Endothelial cell of umbilical vein (primary cell): ENCODE measurements around the gene MEN1. TPM values are rescaled to one million over a fixed set of nuclear protein-coding genes. Genes with fewer than 3 reads are reported as not detected.

ENCODE experiments used
- BruUV-seq: library from RNA; stranded (reverse); fragments of 400-500 nt; replicated peaks from 2 replicates; lab custom pipeline; 2021; lab: Mats Ljungman, UMichigan
- CTCF ChIA-PET: fragments of 300-600, 350-600 bp; sonication (Branson Sonifier 250); formaldehyde crosslinking; loops from one replicate; lab custom pipeline; 2021; ENCODE audit warnings: antibody characterized with exemption, inconsistent platforms; lab: Charles Lee
- POLR2A ChIA-PET: fragments of 300-600, 350-600 bp; sonication (Branson Sonifier 250); formaldehyde crosslinking; loops from one replicate; lab custom pipeline; 2021; ENCODE audit warnings: antibody characterized with exemption, inconsistent platforms; lab: Charles Lee
- DNase-seq: peaks from one replicate; pipeline ENCODE4 v3.0.0-alpha.2; 2011; ENCODE audit warnings: low read depth, low spot score
- FAIRE-seq: peaks from 2 replicates; lab custom pipeline; 2011; peaks lifted over from hg19 to GRCh38; lab: Jason Lieb, UNC
- H2AFZ ChIP-seq: 2 replicates; pipeline ENCODE4 v1.6.0; 2012; ENCODE audit warnings: low read depth, low read length, control low read depth, inconsistent platforms
- H3K27ac ChIP-seq: 2 replicates; pipeline ENCODE4 v1.5.1; 2011; ENCODE audit warnings: low read depth, mild to moderate bottlenecking, control low read depth, low read length, moderate library complexity; ENCODE audit not compliant: insufficient read depth
- H3K27me3 ChIP-seq, 2 experiments: 2 replicates each; pipeline versions ENCODE4 v1.6.0 to v1.6.1; 2011; ENCODE audit warnings: low read length in 2 of 2, mixed read lengths in 1 of 2; ENCODE audit not compliant: control insufficient read depth in 2 of 2, insufficient read depth in 2 of 2
- H3K36me3 ChIP-seq, 2 experiments: 2 replicates in 1 of 2; 3 replicates in 1 of 2; pipeline ENCODE4 v1.5.1; 2011; ENCODE audit warnings: low read length in 2 of 2, mild to moderate bottlenecking in 1 of 2, moderate library complexity in 1 of 2; ENCODE audit not compliant: control insufficient read depth in 2 of 2, insufficient read depth in 2 of 2; ENCODE audit errors: extremely low read depth in 1 of 2
- H3K4me1 ChIP-seq: 3 replicates; pipeline ENCODE4 v1.5.1; 2011; ENCODE audit warnings: mild to moderate bottlenecking, low read length; ENCODE audit not compliant: control insufficient read depth, insufficient read depth; ENCODE audit errors: extremely low read depth
- H3K4me2 ChIP-seq: 2 replicates; pipeline ENCODE4 v1.6.1; 2011; ENCODE audit warnings: low read length, control low read depth, mixed read lengths; ENCODE audit not compliant: insufficient read depth
- H3K4me3 ChIP-seq, 3 experiments: fragments of 200-600 bp in 1 of 3; sonication (generic), shearing (Covaris generic) in 1 of 3; replicated peaks in 1 of 3; 2 replicates each; pipeline ENCODE4 v1.5.1; 2011 to 2016; ENCODE audit warnings: control low read depth in 3 of 3, low read length in 3 of 3, mild to moderate bottlenecking in 2 of 3, inconsistent platforms in 1 of 3, low read depth in 1 of 3, moderate library complexity in 1 of 3; ENCODE audit not compliant: insufficient read depth in 1 of 3
- H3K79me2 ChIP-seq: 2 replicates; pipeline ENCODE4 v1.6.0; 2012; ENCODE audit warnings: low read length, inconsistent platforms; ENCODE audit not compliant: control insufficient read depth, insufficient read depth
- H3K9ac ChIP-seq: replicated peaks from 2 replicates; pipeline ENCODE3; 2011; ENCODE audit warnings: low read length, control low read depth; ENCODE audit not compliant: insufficient read depth; ENCODE audit errors: extremely low read depth
- H3K9me1 ChIP-seq: replicated peaks from 3 replicates; pipeline ENCODE4 v1.6.0; 2011; ENCODE audit warnings: mild to moderate bottlenecking, low read length; ENCODE audit not compliant: control insufficient read depth, insufficient read depth; ENCODE audit errors: extremely low read depth
- H3K9me3 ChIP-seq: replicated peaks from 2 replicates; pipeline ENCODE4 v1.5.1; 2012; ENCODE audit warnings: low read length, inconsistent platforms; ENCODE audit not compliant: control insufficient read depth, insufficient read depth
- H4K20me1 ChIP-seq: replicated peaks from 2 replicates; pipeline ENCODE3; 2011; ENCODE audit warnings: mild to moderate bottlenecking, low read length; ENCODE audit not compliant: control insufficient read depth, insufficient read depth; ENCODE audit errors: extremely low read depth
- EZH2 ChIP-seq: IDR thresholded peaks from 2 replicates; pipeline ENCODE4 v1.6.1; 2012; ENCODE audit warnings: borderline replicate concordance, low read depth, mild to moderate bottlenecking, moderate library complexity, low read length, inconsistent platforms; ENCODE audit not compliant: severe bottlenecking
- FOS ChIP-seq: IDR thresholded peaks from 2 replicates; pipeline ENCODE4 v1.6.1; 2011; ENCODE audit warnings: mild to moderate bottlenecking, low read length, moderate library complexity, borderline replicate concordance; ENCODE audit not compliant: insufficient read depth
- GATA2 ChIP-seq: IDR thresholded peaks from 2 replicates; pipeline ENCODE4 v1.7.0; 2011; ENCODE audit warnings: low read depth, mild to moderate bottlenecking, moderate library complexity, mixed read lengths, low read length; ENCODE audit not compliant: insufficient read length, insufficient read depth
- JUN ChIP-seq: IDR thresholded peaks from 2 replicates; pipeline ENCODE4 v1.6.1; 2011; ENCODE audit warnings: borderline replicate concordance, low read depth; ENCODE audit not compliant: insufficient read length, insufficient read depth
- MYC ChIP-seq: IDR thresholded peaks from one replicate; pipeline ENCODE4 v1.6.1; 2011; ENCODE audit warnings: mild to moderate bottlenecking, low read depth, low read length
- POLR2A ChIP-seq: IDR thresholded peaks from 2 replicates; pipeline ENCODE4 v1.6.1; 2012; ENCODE audit warnings: low read depth, mild to moderate bottlenecking, control low read depth, low read length
- POLR2AphosphoS5 ChIP-seq: IDR thresholded peaks from 2 replicates; pipeline ENCODE4 v1.6.1; 2012; ENCODE audit warnings: low read depth, mild to moderate bottlenecking, control low read depth, low read length, moderate library complexity; ENCODE audit not compliant: insufficient read depth
- dilution Hi-C: fragments of 300-500 bp; cut with MboI; formaldehyde crosslinking; loops from one replicate; pipeline ENCODE4 v1.15.0; 2019; ENCODE audit warnings: low sequenced_read_pairs; ENCODE audit not compliant: extremely low pct_ligation_motif_present
- intact Hi-C: fragments of 100-400 bp; cut with micrococcal nuclease; formaldehyde crosslinking; loops from one replicate; pipeline ENCODE4 v1.10.0; 2022
- polyA plus RNA-seq, 4 experiments: library from polyadenylated mRNA; depleted of rRNA in 3 of 4; stranded (reverse) in 3 of 4; unstranded in 1 of 4; fragments of >200 nt; gene quantifications; 2 replicates each; pipeline versions ENCODE4 v1.2.1 to v1.2.3, GENCODE V29; 2011 to 2012; ENCODE audit warnings: missing spikeins in 1 of 4
- total RNA-seq: library from RNA; stranded (reverse); gene quantifications from 2 replicates; pipeline ENCODE4 v1.2.3, GENCODE V29; 2021
- TF ChIP-seq, protein P1 (sequence below): IDR thresholded peaks from 2 replicates; pipeline ENCODE4 v1.6.1; 2011; ENCODE audit not compliant: insufficient read depth, insufficient read length
- TF ChIP-seq, protein P2 (sequence below), 2 donors: IDR thresholded peaks; 1 replicate in 1 of 2; 2 replicates in 1 of 2; pipeline ENCODE4 v1.5.1; 2011; ENCODE audit warnings: low read length in 2 of 2, mild to moderate bottlenecking in 2 of 2, moderate library complexity in 2 of 2, control low read depth in 1 of 2, inconsistent platforms in 1 of 2, low read depth in 1 of 2; ENCODE audit not compliant: insufficient read depth in 1 of 2; ENCODE audit errors: extremely low read depth in 1 of 2

MEN1 gene
- total and polyA plus RNA-seq, 2 donors (not counting 3 experiments of a cell fraction or from before 2014, with no cell fraction given): 41.1 to 43.1 TPM

DNA sequence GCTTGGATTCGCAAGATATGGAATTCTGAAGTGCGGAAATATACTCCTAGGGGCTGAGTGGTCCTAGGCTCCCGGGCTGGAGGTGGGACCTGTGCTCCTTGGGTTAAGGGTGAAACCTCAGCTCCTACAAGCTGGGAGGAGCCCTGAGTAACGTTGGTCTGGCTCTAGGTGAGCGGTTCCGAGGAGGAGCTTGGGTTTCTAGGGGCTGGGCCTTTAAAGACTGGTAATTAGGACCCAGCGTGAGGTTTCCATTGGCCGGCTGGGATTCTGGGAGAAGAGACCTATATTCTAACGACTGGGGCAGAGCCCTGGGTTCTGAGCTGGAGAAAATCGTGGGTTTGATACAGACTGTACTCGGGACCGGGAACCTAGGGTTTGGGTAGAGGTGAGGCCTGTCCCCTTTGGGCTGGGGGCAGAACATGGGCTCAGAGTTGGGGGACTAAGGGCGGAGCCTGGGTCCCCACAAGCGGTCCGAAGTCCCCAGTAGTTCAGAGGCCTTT is 6.5 kb downstream of the MEN1 start:
- Histone ChIP-seq H3K79me2 (peaks cover 7% of the 10 kb centered on the region), H3K9ac (peak overlapping the region; percentile 77), H3K4me1 (peaks cover 36% of the 10 kb centered on the region), H3K9me1 (no peaks in the 10 kb centered on the region), H3K9me3 (no peaks in the 10 kb centered on the region), H4K20me1 (no peaks in the 10 kb centered on the region), H3K36me3 (peaks cover 2 to 28% of the 10 kb centered on the region in 2 experiments), H3K27me3 (no peaks in the 10 kb centered on the region), H2AFZ (peak overlapping the region; percentile 47), H3K4me2 (peak overlapping the region; percentile 82), H3K27ac (peak overlapping the region; percentile 75), H3K4me3 (peak overlapping the region; percentile 59 to 87 (median 70))
- dilution Hi-C loops (no loop called here), intact Hi-C loops (loop anchor here (1.0 to 2.0 kb wide), 3 partner anchors 25 to 210 kb away; partner anchors contain the start of genes ARL2, CDC42BPG and SF1)
- peak; percentile 24 for FAIRE-seq
- ChIA-PET CTCF (interaction anchor here (0.8 to 1.9 kb wide), 4 partner anchors 10 to 84 kb away, joined by 3 to 8 read pairs (median 4); partner anchors contain the start of gene CDC42BPG), POLR2A (no interaction called here)
- TF ChIP-seq MYC: no peak
- TF ChIP-seq GATA2: no peak
- TF ChIP-seq JUN: no peak
- no peak for TF ChIP-seq FOS
- no peak for TF ChIP-seq EZH2
- no peak for DNase-seq
- TSS peak; percentile 43 for BruUV-seq

DNA sequence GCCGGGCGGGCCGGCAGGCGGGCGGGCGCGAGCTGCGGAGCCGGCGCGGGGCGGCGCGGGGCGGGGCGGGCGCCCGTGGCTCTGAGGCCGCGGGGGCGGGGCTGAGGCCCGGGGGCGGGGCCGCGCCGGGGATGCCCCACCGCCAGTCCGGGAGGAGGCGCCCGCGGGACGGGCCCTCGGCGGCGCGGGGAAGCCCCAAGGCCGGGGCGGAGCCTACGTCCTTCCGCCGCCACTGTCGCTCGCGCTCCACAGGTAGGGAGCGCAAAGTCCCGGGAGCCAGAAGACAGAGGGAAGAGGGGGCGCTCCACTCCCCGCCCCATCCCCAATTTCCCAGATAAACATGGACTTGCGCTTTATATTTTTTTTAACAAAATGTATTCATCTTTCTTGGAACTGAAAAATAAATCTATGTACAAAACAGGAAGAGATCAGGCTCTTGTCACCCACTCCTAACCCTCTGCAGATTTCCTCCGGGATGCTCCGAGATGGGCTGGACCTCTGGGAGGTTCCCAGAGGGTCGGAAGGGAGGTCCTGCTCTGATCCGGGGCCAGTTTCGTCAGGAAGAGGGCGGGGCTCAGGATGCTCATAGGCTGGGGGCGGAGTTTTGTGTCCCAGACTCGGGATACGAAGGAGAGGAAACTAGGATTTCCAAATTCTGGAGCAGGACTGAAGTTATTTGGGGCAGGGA is 7.0 kb downstream of the MEN1 start, which contains the start of gene MAP4K2:
Gene MAP4K2, minus strand, starts transcription at position 57 of the 688 bp plus-strand sequence. CDS start 65 bp downstream, outside the sequence.
- BruUV-seq: no TSS peak
- Histone ChIP-seq H3K4me2 (peak within 1 kb of the TSS; percentile 82), H3K36me3 (peaks cover 2 to 28% of the 10 kb centered on the region in 2 experiments), H3K79me2 (peaks cover 7% of the 10 kb centered on the region), H3K9me3 (no peaks in the 10 kb centered on the region), H3K27ac (peak within 1 kb of the TSS; percentile 75), H3K27me3 (no peaks in the 10 kb centered on the region), H3K9me1 (no peaks in the 10 kb centered on the region), H4K20me1 (no peaks in the 10 kb centered on the region), H3K4me1 (peaks cover 36% of the 10 kb centered on the region), H3K4me3 (peak within 1 kb of the TSS; percentile 59 to 87 (median 70)), H3K9ac (peak within 1 kb of the TSS; percentile 77), H2AFZ (peak within 1 kb of the TSS; percentile 62)
- DNase-seq: peak; percentile 74
- POLR2A ChIA-PET: no interaction called here
- TF ChIP-seq, protein P1, sequence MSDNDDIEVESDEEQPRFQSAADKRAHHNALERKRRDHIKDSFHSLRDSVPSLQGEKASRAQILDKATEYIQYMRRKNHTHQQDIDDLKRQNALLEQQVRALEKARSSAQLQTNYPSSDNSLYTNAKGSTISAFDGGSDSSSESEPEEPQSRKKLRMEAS: no peak
- TF ChIP-seq GATA2 (no peak), FOS (no peak), POLR2A (no peak), POLR2AphosphoS5 (peak; percentile 31), JUN (no peak)
- TF ChIP-seq, protein P2, sequence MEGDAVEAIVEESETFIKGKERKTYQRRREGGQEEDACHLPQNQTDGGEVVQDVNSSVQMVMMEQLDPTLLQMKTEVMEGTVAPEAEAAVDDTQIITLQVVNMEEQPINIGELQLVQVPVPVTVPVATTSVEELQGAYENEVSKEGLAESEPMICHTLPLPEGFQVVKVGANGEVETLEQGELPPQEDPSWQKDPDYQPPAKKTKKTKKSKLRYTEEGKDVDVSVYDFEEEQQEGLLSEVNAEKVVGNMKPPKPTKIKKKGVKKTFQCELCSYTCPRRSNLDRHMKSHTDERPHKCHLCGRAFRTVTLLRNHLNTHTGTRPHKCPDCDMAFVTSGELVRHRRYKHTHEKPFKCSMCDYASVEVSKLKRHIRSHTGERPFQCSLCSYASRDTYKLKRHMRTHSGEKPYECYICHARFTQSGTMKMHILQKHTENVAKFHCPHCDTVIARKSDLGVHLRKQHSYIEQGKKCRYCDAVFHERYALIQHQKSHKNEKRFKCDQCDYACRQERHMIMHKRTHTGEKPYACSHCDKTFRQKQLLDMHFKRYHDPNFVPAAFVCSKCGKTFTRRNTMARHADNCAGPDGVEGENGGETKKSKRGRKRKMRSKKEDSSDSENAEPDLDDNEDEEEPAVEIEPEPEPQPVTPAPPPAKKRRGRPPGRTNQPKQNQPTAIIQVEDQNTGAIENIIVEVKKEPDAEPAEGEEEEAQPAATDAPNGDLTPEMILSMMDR (IDR thresholded peaks at IDR 0.05; ENCODE audit: extremely low read depth in 1 of 2, insufficient read depth in 1 of 2, low read depth in 1 of 2, low read length in 2 of 2): peak; percentile 5 to 28
- FAIRE-seq: peak; percentile 87
- intact Hi-C loops (loop anchor here (1.0 to 2.0 kb wide), 3 partner anchors 25 to 211 kb away; partner anchors contain the start of genes ARL2, CDC42BPG and SF1), dilution Hi-C loops (no loop called here)
- CTCF ChIA-PET: interaction anchor here (0.8 to 1.9 kb wide), 6 partner anchors 9 to 85 kb away, joined by 3 to 8 read pairs (median 4); partner anchors contain the start of gene CDC42BPG
